ENCODE results near the gene RBMS1. TPM values are rescaled to one million over a fixed set of nuclear protein-coding genes. Genes with fewer than 3 reads are reported as not detected.

The RBMS1 gene
- total RNA-seq, 1 donor from 2014 or later: 51.1 TPM

- TF ChIP-seq, protein P1, sequence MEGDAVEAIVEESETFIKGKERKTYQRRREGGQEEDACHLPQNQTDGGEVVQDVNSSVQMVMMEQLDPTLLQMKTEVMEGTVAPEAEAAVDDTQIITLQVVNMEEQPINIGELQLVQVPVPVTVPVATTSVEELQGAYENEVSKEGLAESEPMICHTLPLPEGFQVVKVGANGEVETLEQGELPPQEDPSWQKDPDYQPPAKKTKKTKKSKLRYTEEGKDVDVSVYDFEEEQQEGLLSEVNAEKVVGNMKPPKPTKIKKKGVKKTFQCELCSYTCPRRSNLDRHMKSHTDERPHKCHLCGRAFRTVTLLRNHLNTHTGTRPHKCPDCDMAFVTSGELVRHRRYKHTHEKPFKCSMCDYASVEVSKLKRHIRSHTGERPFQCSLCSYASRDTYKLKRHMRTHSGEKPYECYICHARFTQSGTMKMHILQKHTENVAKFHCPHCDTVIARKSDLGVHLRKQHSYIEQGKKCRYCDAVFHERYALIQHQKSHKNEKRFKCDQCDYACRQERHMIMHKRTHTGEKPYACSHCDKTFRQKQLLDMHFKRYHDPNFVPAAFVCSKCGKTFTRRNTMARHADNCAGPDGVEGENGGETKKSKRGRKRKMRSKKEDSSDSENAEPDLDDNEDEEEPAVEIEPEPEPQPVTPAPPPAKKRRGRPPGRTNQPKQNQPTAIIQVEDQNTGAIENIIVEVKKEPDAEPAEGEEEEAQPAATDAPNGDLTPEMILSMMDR (IDR thresholded peaks at IDR 0.05): peak in 2 of 3 experiments; percentile 9 to 16
- H3K4me1 ChIP-seq: peaks cover 10 to 44% of the 10 kb centered on the region in 2 donors
- DNase-seq (ENCODE audit: low spot score in 2 of 2): peak in 1 of 2 donors; percentile 73
- no peaks in the 10 kb centered on the region for H3K9me3 ChIP-seq
- no peaks in the 10 kb centered on the region for H3K27me3 ChIP-seq
- peak overlapping the region; percentile 92 to 99 for H3K4me3 ChIP-seq
- no peaks in the 10 kb centered on the region for H3K36me3 ChIP-seq
- H3K27ac ChIP-seq: peak overlapping the region; percentile 97
- intact Hi-C loops (cut with DNase I): loop anchor here (2.0 to 5.0 kb wide), 4 partner anchors 19 to 135 kb away; partner anchors contain the start of gene RBMS1
Observed at GRCh38 chr2:160407393-160408172, 86.0 kb downstream of the RBMS1 start.

DNA sequence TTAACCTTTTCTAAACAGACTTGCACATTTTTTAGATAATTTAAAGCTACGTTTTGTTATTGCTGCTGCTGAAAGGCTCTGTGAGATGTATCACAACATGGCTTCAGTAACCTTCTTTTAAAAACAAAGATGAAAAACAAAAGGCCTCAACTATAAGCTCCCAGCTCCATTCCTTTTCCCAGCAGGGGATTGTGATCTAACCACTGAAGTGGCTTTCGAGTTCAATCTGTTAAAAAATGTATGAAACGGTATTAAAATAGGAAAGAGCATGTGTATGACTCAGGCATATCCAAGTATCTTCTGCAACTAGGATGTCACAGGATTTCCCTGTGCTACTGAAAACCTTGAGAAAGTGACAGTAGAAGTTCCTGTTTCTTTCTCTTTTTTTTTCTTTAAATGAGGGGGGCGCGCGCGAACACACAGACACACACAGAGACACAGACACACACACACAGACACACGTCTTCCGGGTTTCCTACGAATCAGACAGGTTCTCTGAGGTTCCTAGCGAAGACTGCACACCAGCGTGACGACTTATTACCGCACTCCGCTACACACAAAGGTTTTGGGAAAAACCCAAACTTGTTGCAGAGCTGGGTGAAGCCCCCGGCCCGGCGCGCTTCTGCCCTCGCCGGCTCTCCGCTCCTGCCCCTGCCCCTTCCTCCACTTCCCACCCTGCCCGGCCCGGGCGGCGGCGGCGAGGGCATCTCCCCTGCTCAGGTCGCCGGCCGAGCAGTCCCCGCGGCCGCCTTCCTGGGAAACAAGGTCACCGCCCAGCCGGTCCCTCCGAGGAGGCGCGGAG is 86.8 kb downstream of the RBMS1 start:
- TF ChIP-seq, protein P1 (IDR thresholded peaks at IDR 0.05): peak in 1 of 3 experiments; percentile 3
- Histone ChIP-seq H3K36me3 (no peaks in the 10 kb centered on the region), H3K9me3 (no peaks in the 10 kb centered on the region), H3K27ac (peak overlapping the region; percentile 97), H3K27me3 (no peaks in the 10 kb centered on the region), H3K4me1 (peaks cover 10 to 44% of the 10 kb centered on the region in 2 donors), H3K4me3 (peak overlapping the region; percentile 92 to 99)
- DNase-seq (ENCODE audit: low spot score in 2 of 2): peak in 1 of 2 donors; percentile 80
- intact Hi-C loops (cut with DNase I): loop anchor here (2.0 to 5.0 kb wide), 4 partner anchors 18 to 134 kb away; partner anchors contain the start of gene RBMS1

- H3K27me3 ChIP-seq: no peaks in the 10 kb centered on the region
- peaks cover 7 to 31% of the 10 kb centered on the region in 2 donors for H3K4me1 ChIP-seq
Observed at GRCh38 chr2:160405077-160405867, 88.3 kb downstream of the RBMS1 start.

GRCh38 chr2:160402997-160403979 is 90.3 kb downstream of the RBMS1 start:
- no peak overlapping the region for H3K4me3 ChIP-seq
- intact Hi-C loops (cut with DNase I): no loop called here
- H3K9me3 ChIP-seq: no peaks in the 10 kb centered on the region
- no peak overlapping the region for H3K27ac ChIP-seq
- H3K36me3 ChIP-seq: no peaks in the 10 kb centered on the region
- peaks cover 11 to 36% of the 10 kb centered on the region in 2 donors for H3K4me1 ChIP-seq
- H3K27me3 ChIP-seq: no peaks in the 10 kb centered on the region
- DNase-seq (ENCODE audit: low spot score in 2 of 2): no peak
- TF ChIP-seq, protein P1 (IDR thresholded peaks at IDR 0.05): no peak

More at GRCh38 chr2:160405077-160405867, 88.3 kb downstream of the RBMS1 start:
- TF ChIP-seq, protein P1 (IDR thresholded peaks at IDR 0.05): no peak
- Histone ChIP-seq H3K27ac (peak overlapping the region in 1 of 2 donors; percentile 97), H3K36me3 (no peaks in the 10 kb centered on the region), H3K4me3 (peak overlapping the region; percentile 92 to 99), H3K9me3 (no peaks in the 10 kb centered on the region)
- no peak for DNase-seq (ENCODE audit: low spot score in 2 of 2)
- intact Hi-C loops (cut with DNase I): loop anchor here (5.0 kb wide), 2 partner anchors 87 to 133 kb away; partner anchors contain the start of gene RBMS1
